Left hindlimb (tissue), 1 donor: ENCODE results near the gene CD200.
"Not testable (repeated sequence)": the region's sequence is repeated elsewhere in the genome, so short reads cannot be mapped to it uniquely, and the experiment has no call there.

Source experiments
- DNase-seq: peaks from one replicate; pipeline ENCODE4 v3.0.0-alpha.2; 2018

Gene CD200

GRCh38 chr3:112362221-112362620, 29.3 kb downstream of the CD200 start:
- no peak for DNase-seq

DNA sequence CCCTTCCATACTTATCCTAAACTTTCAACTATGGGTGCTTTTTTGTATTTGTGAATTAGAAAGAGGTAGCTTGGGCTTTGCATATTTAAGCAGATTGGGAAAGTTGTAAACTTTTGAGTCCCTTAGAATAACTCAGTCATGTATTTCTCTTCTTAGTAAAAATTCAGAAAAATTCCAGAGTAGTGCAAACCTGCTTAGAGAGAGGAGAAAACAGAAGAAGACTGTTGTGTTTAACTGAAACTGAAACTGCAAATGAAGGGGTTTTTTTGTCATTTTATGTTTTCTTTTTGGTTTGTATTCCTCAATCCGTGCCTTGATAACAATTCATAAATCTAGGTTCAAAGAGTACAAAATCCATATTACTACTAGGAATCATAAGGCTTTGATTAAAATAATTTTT, 31.3 kb downstream of the CD200 start:
- no peak for DNase-seq

GRCh38 chr3:112365035-112365434, 32.1 kb downstream of the CD200 start:
- no peak for DNase-seq

DNA sequence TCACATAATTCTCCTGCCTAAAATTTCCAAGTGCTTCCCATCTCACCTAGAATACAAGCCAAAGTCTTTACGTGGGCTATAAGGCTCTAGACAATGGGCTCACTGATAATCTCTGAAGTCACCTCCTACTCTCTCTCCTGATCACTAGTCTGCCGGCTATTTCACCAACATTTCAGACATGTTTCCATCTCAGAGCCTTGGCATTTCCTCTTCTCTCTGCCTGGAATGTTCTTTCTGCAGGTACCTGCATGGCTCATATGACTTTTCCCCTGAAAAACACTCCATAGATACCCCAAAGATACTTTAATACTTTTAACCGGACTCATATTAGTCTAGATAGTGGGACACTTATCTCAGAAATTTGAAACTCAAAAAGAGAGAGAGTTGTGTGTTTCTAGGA, 32.7 kb downstream of the CD200 start:
- no peak for DNase-seq

- peak; percentile 50 for DNase-seq
Measured at GRCh38 chr3:112366522-112366921, 33.6 kb downstream of the CD200 start.

GRCh38 chr3:112371569-112371968, 38.6 kb downstream of the CD200 start:
- DNase-seq, result no peak

DNA sequence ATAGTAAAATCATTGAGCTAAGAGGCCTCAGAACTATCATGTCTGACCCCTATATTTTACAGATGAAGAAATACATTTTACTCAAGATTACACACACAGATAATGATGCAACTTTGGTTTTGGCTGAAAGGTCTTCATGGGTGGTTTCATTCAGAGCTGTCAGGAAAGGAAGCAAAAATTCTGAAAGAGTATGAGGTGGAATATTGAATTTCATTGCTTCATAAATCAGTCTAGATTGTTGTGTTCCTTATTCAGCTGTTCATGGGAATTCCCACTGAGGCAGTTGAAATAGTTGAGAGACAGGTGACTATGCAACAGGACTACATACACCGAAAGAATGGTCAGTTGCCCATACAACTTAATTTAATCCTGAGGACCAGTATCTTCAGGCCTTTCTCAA, 39.4 kb downstream of the CD200 start:
- no peak for DNase-seq

- no peak for DNase-seq
Measured at GRCh38 chr3:112373476-112373875, 40.5 kb downstream of the CD200 start.

GRCh38 chr3:112373924-112374323, 41.0 kb downstream of the CD200 start:
- no peak for DNase-seq

DNA sequence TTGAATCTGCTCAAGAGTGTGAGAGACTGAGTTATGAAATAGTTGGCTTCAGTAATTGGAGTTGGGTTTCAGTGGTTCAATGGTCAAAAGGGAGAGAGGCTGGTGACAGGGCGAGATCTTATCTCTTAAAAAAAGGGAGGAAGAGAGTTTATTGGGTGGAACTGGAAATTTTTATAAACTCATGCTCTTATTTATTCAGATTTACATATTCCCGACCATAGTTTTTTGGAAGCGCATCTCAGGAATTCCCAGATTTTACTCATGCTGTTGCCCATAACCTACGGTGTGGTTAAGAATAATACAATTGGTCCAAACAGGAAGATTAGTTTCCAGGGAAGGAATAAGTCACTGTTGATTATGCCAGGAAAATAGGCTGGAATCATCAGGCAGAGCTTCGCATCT, 41.4 kb downstream of the CD200 start:
- no peak for DNase-seq

GRCh38 chr3:112375117-112375516, 42.2 kb downstream of the CD200 start:
- DNase-seq, result no peak

DNA sequence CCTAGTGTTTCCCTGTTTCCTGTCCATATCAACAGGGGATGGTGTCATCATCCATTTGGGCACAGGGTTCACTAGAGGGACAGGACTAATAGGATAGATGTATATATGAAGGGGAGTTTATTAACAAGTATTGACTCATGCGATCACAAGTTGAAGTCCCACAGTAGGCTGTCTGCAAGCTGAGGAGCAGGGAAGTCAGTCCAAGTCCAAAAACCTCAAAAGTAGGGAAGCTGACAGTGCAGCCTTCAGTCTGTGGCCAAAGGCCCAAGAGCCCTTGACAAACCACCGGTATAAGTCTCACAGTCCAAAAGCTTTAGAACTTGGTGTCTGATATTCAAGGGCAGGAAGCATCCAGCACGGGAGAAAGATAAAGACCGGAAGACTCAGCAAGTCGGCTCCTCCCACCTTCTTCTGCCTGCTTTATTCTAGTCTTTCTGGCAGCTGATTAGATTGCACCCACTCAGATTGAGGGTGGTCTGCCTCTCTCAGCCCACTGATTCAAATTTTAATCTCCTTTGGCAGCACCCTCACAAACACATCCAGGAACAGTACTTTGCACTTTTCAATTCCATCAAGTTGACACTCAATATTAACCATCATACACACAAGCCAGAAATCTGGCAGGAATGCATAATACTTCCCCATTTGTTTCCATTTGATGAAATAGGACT, 43.4 kb downstream of the CD200 start:
- DNase-seq, result no peak

GRCh38 chr3:112376992-112377391, 44.0 kb downstream of the CD200 start:
- no peak for DNase-seq

- no peak for DNase-seq
Measured at GRCh38 chr3:112377568-112378071, 44.7 kb downstream of the CD200 start.

DNA sequence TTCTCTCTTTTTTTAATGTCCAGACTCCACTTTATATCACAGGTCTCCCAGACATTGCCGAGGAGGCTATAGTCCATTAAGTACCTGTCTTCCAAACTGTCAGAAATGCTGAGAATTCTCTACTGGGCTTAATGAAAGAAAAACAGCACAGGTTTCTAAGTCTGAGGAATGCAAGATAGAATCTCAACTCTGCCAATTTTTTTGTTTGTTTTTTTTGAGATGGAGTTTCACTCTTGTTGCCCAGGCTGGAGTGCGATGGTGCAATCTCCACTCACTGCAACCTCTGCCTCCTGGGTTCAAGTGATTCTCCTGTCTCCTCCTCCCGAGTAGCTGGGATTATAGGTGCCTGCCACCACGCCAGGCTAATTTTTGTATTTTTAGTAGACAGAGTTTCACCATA, 45.4 kb downstream of the CD200 start:
- not testable (repeated sequence) for DNase-seq

GRCh38 chr3:112379020-112379690, 46.2 kb downstream of the CD200 start:
- no peak for DNase-seq

DNA sequence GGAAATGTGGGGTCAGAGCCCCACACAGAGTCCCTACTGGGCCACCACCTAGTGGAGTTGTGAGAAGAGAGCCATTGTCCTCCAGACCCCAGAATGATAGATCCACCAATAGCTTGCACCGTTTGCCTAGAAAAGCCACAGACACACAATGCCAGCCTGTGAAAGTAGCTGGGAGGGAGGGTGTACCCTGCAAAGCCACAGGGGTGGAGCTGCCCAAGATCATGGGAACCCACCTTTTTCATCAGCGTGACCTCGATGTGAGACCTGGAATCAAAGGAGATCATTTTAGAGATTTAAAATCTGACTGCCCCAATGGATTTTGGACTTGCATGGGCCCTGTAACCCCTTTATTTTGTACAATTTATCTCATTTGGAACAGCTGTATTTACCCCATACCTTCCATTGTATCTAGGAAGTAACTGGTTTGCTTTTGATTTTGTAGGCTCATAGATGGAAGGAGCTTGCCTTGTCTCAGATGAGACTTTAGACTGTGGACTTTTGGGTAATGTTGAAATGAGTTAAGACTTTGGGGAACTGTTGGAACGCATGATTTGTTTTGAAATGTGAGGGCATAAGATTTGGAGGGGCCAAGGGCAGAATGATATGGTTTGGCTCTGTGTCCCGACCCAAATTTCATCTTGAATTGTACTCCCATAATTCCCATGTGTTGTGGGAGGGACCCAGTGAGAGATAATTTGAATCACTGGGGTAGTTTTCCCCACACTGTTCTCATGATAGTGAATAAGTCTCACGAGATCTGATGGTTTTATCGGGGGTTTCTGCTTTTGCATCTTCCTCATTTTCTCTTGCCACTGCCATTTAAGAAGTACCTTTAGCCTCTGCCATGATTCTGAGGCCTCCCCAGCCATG, 49.0 kb downstream of the CD200 start:
- DNase-seq, result no peak

DNA sequence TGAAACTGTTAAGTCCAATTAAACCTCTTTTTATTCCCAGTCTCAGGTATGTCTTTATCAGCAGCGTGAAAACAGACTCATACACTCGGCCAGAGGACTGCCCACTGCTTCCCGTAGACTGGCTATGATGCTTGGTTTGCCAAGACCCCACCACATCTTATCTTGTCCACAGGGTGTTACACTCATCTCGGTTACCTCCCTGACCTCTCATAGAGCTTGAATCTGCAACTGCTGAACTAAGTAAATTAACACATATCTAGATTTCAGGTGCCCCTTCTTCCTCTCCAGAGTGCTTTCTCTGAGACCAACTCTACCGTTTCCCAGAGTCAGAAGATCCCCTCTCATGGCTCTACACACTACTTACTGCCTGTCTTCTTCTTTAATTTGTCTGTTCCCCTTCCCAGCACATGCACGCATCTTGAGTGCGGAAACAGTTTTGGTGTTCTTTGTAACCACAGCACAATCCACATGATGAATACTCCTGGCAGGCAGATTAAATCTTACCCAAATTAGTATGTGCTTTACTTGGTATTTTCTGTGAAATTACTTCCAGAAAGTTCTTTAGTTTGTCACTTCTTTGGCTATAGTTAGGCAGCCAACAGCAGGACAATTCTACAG, 49.7 kb downstream of the CD200 start:
- no peak for DNase-seq

DNA sequence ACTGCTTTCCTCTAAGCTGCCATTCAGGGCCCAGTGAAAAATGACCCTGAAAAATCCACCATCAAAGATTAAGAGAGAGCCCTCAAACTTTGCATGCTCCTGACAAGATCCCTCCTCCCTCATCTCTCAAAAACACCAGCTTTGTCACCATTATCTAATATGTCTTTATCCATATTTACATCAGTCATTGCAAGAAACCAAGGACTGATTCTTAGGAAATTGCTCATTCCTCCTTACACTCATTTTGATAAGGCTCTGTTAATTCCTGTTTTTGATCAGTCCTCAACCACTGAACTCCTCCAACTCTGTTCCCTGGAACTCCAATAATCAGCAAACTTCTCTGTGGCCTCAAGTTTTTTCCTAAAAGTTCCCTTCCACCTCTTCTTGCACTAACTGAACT, 51.8 kb downstream of the CD200 start:
- no peak for DNase-seq

- no peak for DNase-seq
Measured at GRCh38 chr3:112388972-112389371, 56.0 kb downstream of the CD200 start.

DNA sequence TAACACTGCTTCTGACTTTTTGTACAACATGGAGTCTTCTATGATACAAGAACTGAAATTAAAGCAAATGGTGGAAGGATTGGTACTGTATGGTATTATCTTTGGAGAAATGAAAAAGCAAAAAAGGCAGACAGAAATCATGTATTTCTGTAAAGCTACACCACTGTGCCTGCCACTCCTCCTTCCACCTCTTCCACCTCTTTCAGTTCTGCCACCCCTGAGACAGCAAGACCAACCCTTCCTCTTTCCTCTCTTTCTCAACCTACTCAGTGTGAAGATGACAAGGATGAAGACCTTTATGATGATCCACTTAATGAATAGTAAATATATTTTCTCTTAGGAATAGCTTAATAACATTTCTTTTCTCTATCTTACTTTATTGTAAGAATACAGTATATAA, 57.0 kb downstream of the CD200 start:
- no peak for DNase-seq

- no peak for DNase-seq
Measured at GRCh38 chr3:112390783-112391641, 58.1 kb downstream of the CD200 start.
